GM12873 (cell line): ENCODE data around the gene HIRIP3.

Experiments used
- CTCF ChIP-seq: IDR thresholded peaks from 2 replicates; pipeline ENCODE4 v1.5.1; 2012; ENCODE audit warnings: low read depth, mild to moderate bottlenecking, moderate library complexity, low read length, control low read depth; ENCODE audit not compliant: insufficient read depth; ENCODE audit errors: missing control alignments

HIRIP3 gene

GRCh38 chr16:29963021-29963743 lies 32.2 kb downstream of the HIRIP3 start:
- TF ChIP-seq CTCF = no peak

- TF ChIP-seq CTCF = no peak
These were observed 32.9 kb downstream of the HIRIP3 start for GRCh38 chr16:29962344-29962994.

GRCh38 chr16:29961479-29962343 lies 33.7 kb downstream of the HIRIP3 start, which contains the start of gene TMEM219:
TMEM219 (plus strand) TSS chr16:29962079; CDS start chr16:29963144, 1,065 bp downstream.
- peak; percentile 46 for TF ChIP-seq CTCF

- TF ChIP-seq CTCF = no peak
These were observed 34.3 kb downstream of the HIRIP3 start for GRCh38 chr16:29961127-29961478.

- no peak for TF ChIP-seq CTCF
These were observed 36.1 kb downstream of the HIRIP3 start for GRCh38 chr16:29959293-29959692.

- TF ChIP-seq CTCF = no peak
These were observed 36.7 kb downstream of the HIRIP3 start for GRCh38 chr16:29958756-29959155.
